Measurements from ENCODE around the gene GNAS.
"Not testable (repeated sequence)": the region's sequence is repeated elsewhere in the genome, so short reads cannot be mapped to it uniquely, and the experiment has no call there.

GNAS gene

DNA sequence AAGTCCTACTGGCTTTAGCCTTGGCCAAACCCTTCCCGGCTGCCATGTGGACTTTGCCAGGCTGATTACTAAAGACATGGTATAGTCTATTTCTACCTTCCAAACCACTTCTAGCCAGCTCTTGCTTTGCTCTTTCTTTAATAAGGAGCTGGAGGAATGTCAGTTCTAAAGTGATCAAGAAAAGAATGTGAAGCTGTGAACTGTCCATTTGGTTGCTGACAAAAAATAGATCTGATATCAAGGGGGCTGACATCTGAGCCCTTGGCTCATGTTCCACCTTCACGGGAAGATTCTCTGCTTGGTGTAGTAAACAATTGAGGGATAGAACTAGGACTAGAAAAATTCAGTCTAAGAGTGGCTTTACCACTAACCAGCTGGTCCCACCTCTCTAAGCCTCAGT, 24.4 kb upstream of the GNAS start:
- no peak for DNase-seq (ENCODE audit: low read depth)

- DNase-seq (ENCODE audit: low read depth): not testable (repeated sequence)
Observed at GRCh38 chr20:58828804-58829203, 23.7 kb upstream of the GNAS start.

GRCh38 chr20:58829531-58829941, 23.0 kb upstream of the GNAS start:
- DNase-seq (ENCODE audit: low read depth): no peak

DNA sequence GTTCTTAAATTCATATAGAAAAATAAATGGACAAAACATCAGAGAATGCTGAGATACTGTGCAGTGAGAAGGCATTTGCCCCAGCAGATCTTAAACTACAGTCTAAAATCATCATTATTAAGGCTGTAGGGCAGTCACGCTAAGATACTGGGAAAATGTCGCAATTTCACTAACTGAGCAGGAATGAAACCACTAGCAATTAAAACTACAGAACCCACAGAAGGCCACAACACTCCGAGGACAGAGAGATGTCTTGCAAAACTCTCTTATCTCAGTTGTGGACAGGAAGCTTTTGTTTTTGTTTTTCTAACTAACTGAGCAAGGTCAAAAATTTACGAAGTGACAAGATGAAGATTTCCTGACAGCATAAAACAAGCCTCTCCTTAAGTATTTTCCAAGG, 20.1 kb upstream of the GNAS start:
- no peak for DNase-seq (ENCODE audit: low read depth)

DNA sequence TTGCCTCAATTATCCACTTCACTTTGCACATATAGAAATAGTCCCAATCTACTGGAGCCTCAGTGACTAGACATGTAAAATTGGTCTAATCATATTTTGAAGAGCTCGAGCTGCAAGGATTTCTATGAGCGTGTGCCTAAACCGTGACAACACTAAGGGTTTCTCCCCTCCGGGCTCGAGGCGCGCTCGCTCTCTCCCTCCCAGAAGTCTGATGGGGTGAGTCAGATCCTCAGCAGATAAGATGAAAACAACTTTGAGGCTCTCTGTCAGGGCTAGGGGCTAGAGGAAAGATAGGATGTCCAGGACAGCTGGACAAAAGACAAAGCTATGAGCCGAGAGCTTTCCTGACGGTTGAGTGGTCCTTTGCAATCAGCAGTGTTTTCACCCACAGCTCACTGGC, 18.6 kb upstream of the GNAS start:
- DNase-seq (ENCODE audit: low read depth): no peak

- no peak for DNase-seq (ENCODE audit: low read depth)
Observed at GRCh38 chr20:58835231-58835630, 17.3 kb upstream of the GNAS start.

- DNase-seq (ENCODE audit: low read depth): no peak
Observed at GRCh38 chr20:58836616-58837204, 15.8 kb upstream of the GNAS start.

GRCh38 chr20:58837717-58838116, 14.8 kb upstream of the GNAS start:
- no peak for DNase-seq (ENCODE audit: low read depth)

- no peak for DNase-seq (ENCODE audit: low read depth)
Observed at GRCh38 chr20:58838174-58838573, 14.3 kb upstream of the GNAS start.

DNA sequence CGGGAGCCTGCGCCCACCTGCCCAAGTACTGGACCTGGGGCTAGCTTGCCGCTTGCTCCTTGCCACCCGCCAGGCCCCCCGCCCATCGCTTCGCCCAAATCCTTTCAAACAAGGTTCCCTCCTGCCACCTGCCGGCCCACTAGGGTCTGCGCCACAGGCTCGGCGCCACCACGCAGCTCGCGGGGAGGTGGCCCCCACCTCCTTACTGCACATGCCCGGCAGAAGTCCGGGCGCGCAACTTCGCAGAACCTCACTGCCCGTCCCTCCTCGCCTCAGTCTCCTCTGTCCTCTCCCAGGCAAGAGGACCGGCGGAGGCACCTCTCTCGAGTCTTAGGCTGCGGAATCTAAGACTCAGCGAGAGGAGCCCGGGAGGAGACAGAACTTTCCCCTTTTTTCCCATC, 13.0 kb upstream of the GNAS start:
- DNase-seq (ENCODE audit: low read depth): peak; percentile 40

- no peak for DNase-seq (ENCODE audit: low read depth)
Observed at GRCh38 chr20:58839991-58840747, 12.3 kb upstream of the GNAS start.

DNA sequence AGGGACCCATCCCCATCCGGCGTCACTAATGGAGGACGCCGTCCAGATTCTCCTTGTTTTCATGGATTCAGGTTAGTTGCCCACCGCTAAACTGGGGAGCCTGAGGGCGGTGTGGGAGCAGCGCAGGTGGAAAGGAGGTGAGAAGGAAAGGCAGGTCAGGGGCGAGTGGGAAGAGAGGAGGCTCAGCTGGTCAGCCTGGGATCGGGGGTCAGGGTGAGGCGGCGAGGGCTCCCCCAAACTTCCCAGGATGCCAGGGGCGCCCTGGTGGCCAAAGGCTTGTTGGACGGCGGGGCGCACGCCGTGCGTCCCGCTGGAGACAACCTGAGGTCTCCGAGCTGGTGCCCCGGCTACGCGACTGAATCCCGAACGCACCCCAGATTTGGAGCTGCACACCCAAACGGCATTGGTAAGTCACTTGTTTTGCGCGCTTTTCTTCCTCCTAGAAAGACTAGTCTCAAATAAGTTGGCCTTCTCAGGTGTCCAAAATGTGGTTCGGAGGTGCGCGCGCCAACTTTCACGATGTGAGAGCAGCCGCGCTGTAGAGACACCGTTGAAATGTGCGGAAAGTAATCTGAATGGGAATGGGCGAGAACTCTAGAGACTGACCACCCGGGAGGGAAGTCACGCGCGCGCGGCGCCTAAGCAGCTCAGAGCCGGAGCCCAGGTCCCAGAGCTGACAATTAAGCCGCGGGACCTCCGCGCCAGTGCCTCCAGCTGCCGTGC, 11.5 kb upstream of the GNAS start:
- DNase-seq (ENCODE audit: low read depth): no peak

- DNase-seq (ENCODE audit: low read depth): no peak
Observed at GRCh38 chr20:58841539-58842264, 10.8 kb upstream of the GNAS start.

- DNase-seq (ENCODE audit: low read depth): no peak
Observed at GRCh38 chr20:58842276-58842675, 10.2 kb upstream of the GNAS start.

- no peak for DNase-seq (ENCODE audit: low read depth)
Observed at GRCh38 chr20:58843128-58843556, 9.4 kb upstream of the GNAS start.

- no peak for DNase-seq (ENCODE audit: low read depth)
Observed at GRCh38 chr20:58845706-58846105, 6.8 kb upstream of the GNAS start.

DNA sequence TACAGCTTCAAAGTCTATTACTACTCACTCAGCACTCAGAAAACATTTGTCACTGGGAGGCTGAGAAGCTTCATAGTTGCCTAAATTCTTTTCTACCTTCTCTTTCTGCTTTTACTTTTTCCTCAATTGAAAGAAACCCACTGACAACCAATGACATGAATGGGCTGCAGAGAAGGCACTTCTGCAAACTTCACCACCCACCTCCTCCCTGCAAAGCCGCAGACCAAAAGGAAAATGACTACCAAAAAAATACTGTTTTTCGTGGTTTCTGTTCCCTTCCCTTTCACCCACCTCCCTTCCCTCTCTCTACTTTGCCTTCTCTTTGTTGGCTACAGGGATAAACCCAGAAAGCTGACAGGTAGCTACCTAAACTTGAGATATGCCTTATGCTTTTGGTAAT, 5.1 kb upstream of the GNAS start:
- DNase-seq (ENCODE audit: low read depth): no peak

GRCh38 chr20:58850693-58851174, 1.8 kb upstream of the GNAS start, which contains the start of gene GNAS-AS1:
Gene GNAS-AS1, minus strand, starts transcription at chr20:58850902.
- peak; percentile 74 for DNase-seq (ENCODE audit: low read depth)

GRCh38 chr20:58851221-58851968, 1.1 kb upstream of the GNAS start:
- no peak for DNase-seq (ENCODE audit: low read depth)

GRCh38 chr20:58851969-58852458, 502 bp upstream of the GNAS start:
- no peak for DNase-seq (ENCODE audit: low read depth)

DNA sequence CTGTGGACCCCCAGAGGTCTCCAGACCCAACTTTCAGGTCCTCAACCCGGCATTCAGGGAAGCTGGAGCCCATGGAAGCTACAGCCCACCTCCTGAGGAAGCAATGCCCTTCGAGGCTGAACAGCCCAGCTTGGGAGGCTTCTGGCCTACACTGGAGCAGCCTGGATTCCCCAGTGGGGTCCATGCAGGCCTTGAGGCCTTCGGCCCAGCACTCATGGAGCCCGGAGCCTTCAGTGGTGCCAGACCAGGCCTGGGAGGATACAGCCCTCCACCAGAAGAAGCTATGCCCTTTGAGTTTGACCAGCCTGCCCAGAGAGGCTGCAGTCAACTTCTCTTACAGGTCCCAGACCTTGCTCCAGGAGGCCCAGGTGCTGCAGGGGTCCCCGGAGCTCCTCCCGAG, 950 bp downstream of the GNAS start:
- DNase-seq (ENCODE audit: low read depth): no peak

All from stimulated activated CD4-positive, alpha-beta T cell treated with anti-CD3 and anti-CD28 coated beads, Interleukin-2, amount 100 ng/mL, for 4 hours (primary cell).